HCT116 (cell line): ENCODE data around the gene RHOD. TPM values are rescaled to one million over a fixed set of nuclear protein-coding genes. Genes with fewer than 3 reads are reported as not detected.

ENCODE experiments used
- ATAC-seq: fragments of 200-7000 bp; cut with Tn5 transposase; 2 replicates; pipeline ENCODE4 v1.9.1; 2020; ENCODE audit warnings: mild to moderate bottlenecking, moderate library complexity
- BruUV-seq: library from RNA; stranded (reverse); fragments of 400-500 nt; replicated peaks from 2 replicates; lab custom pipeline; 2021; lab: Mats Ljungman, UMichigan
- CTCF ChIA-PET: fragments of 300-600 bp; sonication (Branson Sonifier 250); formaldehyde crosslinking; loops from one replicate; lab custom pipeline; 2021; ENCODE audit warnings: antibody characterized with exemption; lab: Charles Lee
- POLR2A ChIA-PET: fragments of 300-600, 350-600 bp; sonication (Branson Sonifier 250); formaldehyde crosslinking; loops from one replicate; lab custom pipeline; 2021; ENCODE audit warnings: antibody characterized with exemption; lab: Charles Lee
- RAD21 ChIA-PET, 2 experiments: fragments of 300-600 bp; sonication (Branson Sonifier 250); formaldehyde crosslinking; loops; one replicate each; lab custom pipeline; 2023; ENCODE audit warnings: low total read pairs in 2 of 2; ENCODE audit not compliant: uncharacterized antibody in 2 of 2, unreplicated experiment in 2 of 2, low non-redundant PET in 1 of 2; lab: Charles Lee
- DNase-seq: peaks from one replicate; pipeline ENCODE4 v3.0.0-alpha.2; 2010; ENCODE audit warnings: low read depth, low spot score
- H2AFZ ChIP-seq: fragments of 200-600 bp; shearing (Covaris generic), sonication (generic); 2 replicates; pipeline ENCODE4 v1.6.1; 2017; ENCODE audit warnings: low read depth, mixed run types, mixed read lengths, antibody characterized with exemption, low read length; ENCODE audit not compliant: poor library complexity, severe bottlenecking
- H3K27ac ChIP-seq: 2 replicates; pipeline ENCODE4 v1.5.1; 2012; ENCODE audit warnings: low read depth, low read length
- H3K27me3 ChIP-seq: fragments of 200-600 bp; sonication (generic); 2 replicates; pipeline ENCODE4 v1.6.1; 2016; ENCODE audit warnings: mixed run types, low read length, mixed read lengths; ENCODE audit not compliant: insufficient read depth
- H3K36me3 ChIP-seq, 2 experiments: fragments of 200-500 bp in 1 of 2; fragments of 200-600 bp in 1 of 2; sonication (Bioruptor generic) in 1 of 2; sonication (generic) in 1 of 2; 2 replicates each; pipeline versions ENCODE4 v1.5.1 to v1.6.1; 2014 to 2016; ENCODE audit warnings: low read length in 2 of 2, inconsistent platforms in 1 of 2, mixed read lengths in 1 of 2, mixed run types in 1 of 2; ENCODE audit not compliant: insufficient read depth in 2 of 2, control insufficient read depth in 1 of 2
- H3K4me1 ChIP-seq, 2 experiments: fragments of 200-600 bp in 1 of 2; sonication (generic) in 1 of 2; 2 replicates each; pipeline versions ENCODE4 v1.5.1 to v1.6.1; 2012 to 2017; ENCODE audit warnings: low read length in 2 of 2, inconsistent platforms in 1 of 2, mild to moderate bottlenecking in 1 of 2, mixed read lengths in 1 of 2, mixed run types in 1 of 2, moderate library complexity in 1 of 2; ENCODE audit not compliant: insufficient read depth in 2 of 2, control insufficient read depth in 1 of 2
- H3K4me2 ChIP-seq: fragments of 200-600 bp; sonication (generic); 2 replicates; pipeline ENCODE4 v1.6.1; 2017; ENCODE audit warnings: mixed run types, low read length, mixed read lengths
- H3K4me3 ChIP-seq, 2 experiments: fragments of 200-600 bp in 1 of 2; sonication (generic) in 1 of 2; replicated peaks in 1 of 2; 2 replicates each; pipeline ENCODE4 v1.5.1; 2011 to 2016; ENCODE audit warnings: low read length in 2 of 2, control low read depth in 1 of 2, low read depth in 1 of 2, mild to moderate bottlenecking in 1 of 2, mixed read lengths in 1 of 2, mixed run types in 1 of 2
- H3K79me2 ChIP-seq: fragments of 200-600 bp; sonication (generic); 2 replicates; pipeline ENCODE4 v1.6.1; 2017; ENCODE audit warnings: mild to moderate bottlenecking, mixed run types, low read length, moderate library complexity, mixed read lengths; ENCODE audit not compliant: insufficient read depth
- H3K9ac ChIP-seq: fragments of 200-600 bp; sonication (generic); 2 replicates; pipeline ENCODE4 v1.6.1; 2016; ENCODE audit warnings: low read length, mixed read lengths
- H3K9me2 ChIP-seq: fragments of 200-600 bp; sonication (generic), shearing (Covaris generic); 2 replicates; pipeline ENCODE4 v1.6.1; 2017; ENCODE audit warnings: mixed run types, mild to moderate bottlenecking, moderate library complexity; ENCODE audit not compliant: insufficient read depth
- H3K9me3 ChIP-seq, 2 experiments: fragments of 200-500 bp in 1 of 2; fragments of 200-600 bp in 1 of 2; sonication (Bioruptor generic) in 1 of 2; sonication (generic) in 1 of 2; 2 replicates each; pipeline ENCODE4 v1.6.1; 2014 to 2017; ENCODE audit warnings: low read length in 2 of 2, mixed read lengths in 2 of 2, inconsistent platforms in 1 of 2, low read depth in 1 of 2, mild to moderate bottlenecking in 1 of 2, mixed run types in 1 of 2, moderate library complexity in 1 of 2; ENCODE audit not compliant: control insufficient read depth in 1 of 2, insufficient read depth in 1 of 2
- H4K20me1 ChIP-seq: fragments of 200-600 bp; sonication (generic), shearing (Covaris generic); 2 replicates; pipeline ENCODE4 v1.6.1; 2017; ENCODE audit warnings: mixed run types, mild to moderate bottlenecking, moderate library complexity; ENCODE audit not compliant: insufficient read depth
- CTCF ChIP-seq, 3 experiments: fragments of 200-600 bp in 1 of 3; sonication (generic) in 1 of 3; IDR thresholded peaks in 2 of 3; conservative IDR thresholded peaks in 1 of 3; 2 replicates each; pipeline ENCODE4 v1.5.1; 2012 to 2017; ENCODE audit warnings: low read depth in 2 of 3, low read length in 2 of 3, antibody characterized with exemption in 1 of 3, borderline replicate concordance in 1 of 3, control low read depth in 1 of 3, mild to moderate bottlenecking in 1 of 3, mixed read lengths in 1 of 3, mixed run types in 1 of 3, moderate library complexity in 1 of 3; ENCODE audit not compliant: insufficient read depth in 1 of 3
- EGR1 ChIP-seq: IDR thresholded peaks from 2 replicates; pipeline ENCODE4 v1.6.1; 2012; ENCODE audit warnings: low read depth
- EZH2 ChIP-seq: fragments of 200-600 bp; sonication (generic); IDR thresholded peaks from 2 replicates; pipeline ENCODE4 v1.6.1; 2017; ENCODE audit warnings: antibody characterized with exemption, mixed run types
- FOSL1 ChIP-seq: IDR thresholded peaks from 2 replicates; pipeline ENCODE4 v1.6.1; 2012; ENCODE audit warnings: low read depth
- MAX ChIP-seq: IDR thresholded peaks from 2 replicates; pipeline ENCODE4 v1.6.1; 2012
- RAD21 ChIP-seq: IDR thresholded peaks from 2 replicates; pipeline ENCODE4 v1.6.1; 2012; ENCODE audit warnings: low read depth, mild to moderate bottlenecking
- SIN3A ChIP-seq: IDR thresholded peaks from 2 replicates; pipeline ENCODE4 v1.6.1; 2012; ENCODE audit warnings: low read depth
- SRF ChIP-seq: IDR thresholded peaks from 2 replicates; pipeline ENCODE4 v1.6.1; 2012; ENCODE audit warnings: low read depth
- TCF7L2 ChIP-seq: IDR thresholded peaks from 2 replicates; pipeline ENCODE4 v1.7.0; 2011; ENCODE audit warnings: borderline replicate concordance, inconsistent platforms; ENCODE audit not compliant: insufficient read depth, insufficient read length; ENCODE audit errors: extremely low read depth
- YY1 ChIP-seq: IDR thresholded peaks from 2 replicates; pipeline ENCODE4 v1.6.1; 2011; ENCODE audit warnings: low read length, low read depth, moderate library complexity, mild to moderate bottlenecking; ENCODE audit not compliant: insufficient replicate concordance; ENCODE audit errors: extremely low read depth
- ZBTB33 ChIP-seq: IDR thresholded peaks from 2 replicates; pipeline ENCODE4 v1.6.1; 2011; ENCODE audit warnings: mild to moderate bottlenecking, low read length, moderate library complexity; ENCODE audit not compliant: insufficient replicate concordance; ENCODE audit errors: extremely low read depth
- ZFX ChIP-seq: fragments of 450-650 bp; IDR thresholded peaks from 2 replicates; pipeline ENCODE4 v1.6.1; 2017
- ZNF274 ChIP-seq: fragments of 200-500 bp; sonication (Bioruptor generic); IDR thresholded peaks from 2 replicates; pipeline ENCODE4 v1.6.1; 2014; ENCODE audit warnings: mild to moderate bottlenecking, low read depth, low read length, inconsistent platforms
- intact Hi-C: fragments of 100-400 bp; cut with micrococcal nuclease; formaldehyde crosslinking; loops from 2 replicates; pipeline ENCODE4 v1.10.0; 2022
- total RNA-seq: library from RNA; stranded (reverse); gene quantifications from one replicate; pipeline ENCODE4 v1.2.1, GENCODE V29; 2021; ENCODE audit not compliant: unreplicated experiment

The RHOD gene
- total RNA-seq, 1 experiment from 2014 or later: 42.0 TPM

GRCh38 chr11:67114275-67114896, 57.7 kb downstream of the RHOD start:
- POLR2A ChIA-PET: no interaction called here
- no peak overlapping the region for H3K27ac ChIP-seq
- no peaks in the 10 kb centered on the region for H4K20me1 ChIP-seq
- H3K36me3 ChIP-seq: no peaks in the 10 kb centered on the region
- intact Hi-C loops: no loop called here
- TF ChIP-seq SRF (no peak), TCF7L2 (no peak), ZFX (no peak), MAX (no peak), FOSL1 (no peak), YY1 (no peak), EZH2 (no peak), SIN3A (no peak)
- DNase-seq (no peak), ATAC-seq (no peak)
- no peak overlapping the region for H3K9ac ChIP-seq
- no peaks in the 10 kb centered on the region for H3K79me2 ChIP-seq
- no peak overlapping the region for H3K4me3 ChIP-seq
- H3K9me2 ChIP-seq: no peaks in the 10 kb centered on the region
- RAD21 ChIA-PET: no interaction called here
- peaks cover 0 to 6% of the 10 kb centered on the region in 2 experiments; a peak in 1 of 4 replicates for H3K4me1 ChIP-seq
- no TSS peak for BruUV-seq
- no peaks in the 10 kb centered on the region for H3K27me3 ChIP-seq
- no peak overlapping the region for H2AFZ ChIP-seq
- no peak overlapping the region for H3K4me2 ChIP-seq
- H3K9me3 ChIP-seq: no peaks in the 10 kb centered on the region
- CTCF ChIA-PET: no interaction called here

- Histone ChIP-seq H3K27ac (no peak overlapping the region), H3K9me3 (no peaks in the 10 kb centered on the region), H3K4me1 (peaks cover 7 to 16% of the 10 kb centered on the region in 2 experiments), H3K4me3 (no peak overlapping the region), H2AFZ (no peak overlapping the region), H3K79me2 (peaks cover 22% of the 10 kb centered on the region), H3K9me2 (no peaks in the 10 kb centered on the region), H3K27me3 (no peaks in the 10 kb centered on the region), H4K20me1 (no peaks in the 10 kb centered on the region), H3K36me3 (peaks cover 0 to 3% of the 10 kb centered on the region in 2 experiments; a peak in 2 of 4 replicates), H3K9ac (no peak overlapping the region), H3K4me2 (no peak overlapping the region)
- ChIA-PET RAD21 (no interaction called here), CTCF (interaction anchor here (0.7 kb wide), 1 partner anchor 36 kb away, joined by 3 read pairs; no protein-coding TSS in a partner anchor), POLR2A (no interaction called here)
- ATAC-seq (no peak), DNase-seq (no peak)
- BruUV-seq: no TSS peak
- intact Hi-C loops: no loop called here
- no peak for TF ChIP-seq ZBTB33
- no peak for TF ChIP-seq RAD21
- no peak for TF ChIP-seq ZNF274
- TF ChIP-seq EGR1: no peak
- TF ChIP-seq TCF7L2: no peak
- TF ChIP-seq CTCF (IDR thresholded peaks at IDR 0.05 in 2 of 3, conservative IDR thresholded peaks at IDR 0.05 in 1 of 3; ENCODE audit: borderline replicate concordance in 1 of 3, insufficient read depth in 1 of 3, low read depth in 2 of 3, low read length in 2 of 3): no peak
These were observed 60.1 kb downstream of the RHOD start for GRCh38 chr11:67116758-67117105.
